ENCODE data around the gene FFAR2. TPM values are rescaled to one million over a fixed set of nuclear protein-coding genes. Genes with fewer than 3 reads are reported as not detected.
"Not testable (repeated sequence)": the region's sequence is repeated elsewhere in the genome, so short reads cannot be mapped to it uniquely, and the experiment has no call there.

Gene FFAR2
- total RNA-seq, 1 donor from 2014 or later: 1.9 TPM

- H3K4me3 Mint-ChIP-seq (ENCODE audit: low read depth): no peak overlapping the region
- no peak for DNase-seq (ENCODE audit: low spot score, unreplicated experiment)
- H3K36me3 Mint-ChIP-seq (ENCODE audit: insufficient read depth): no peaks in the 10 kb centered on the region
- no peaks in the 10 kb centered on the region for H3K9me3 Mint-ChIP-seq (ENCODE audit: low read depth)
- no peaks in the 10 kb centered on the region for H3K27me3 Mint-ChIP-seq
- no peak for TF ChIP-seq CTCF (IDR thresholded peaks at IDR 0.05; ENCODE audit: unreplicated experiment)
- peak overlapping the region; percentile 7 for H3K27ac Mint-ChIP-seq
- H3K4me1 Mint-ChIP-seq (ENCODE audit: low read depth): peaks cover 32% of the 10 kb centered on the region
Observed at GRCh38 chr19:35462476-35462953, 14.5 kb downstream of the FFAR2 start.

GRCh38 chr19:35462956-35463355, 14.9 kb downstream of the FFAR2 start:
- H3K27me3 Mint-ChIP-seq; H3K4me3 Mint-ChIP-seq (ENCODE audit: low read depth); DNase-seq (ENCODE audit: low spot score, unreplicated experiment); H3K36me3 Mint-ChIP-seq (ENCODE audit: insufficient read depth); H3K9me3 Mint-ChIP-seq (ENCODE audit: low read depth): not testable (repeated sequence)
- H3K4me1 Mint-ChIP-seq (ENCODE audit: low read depth): peaks cover 28% of the 10 kb centered on the region
- H3K27ac Mint-ChIP-seq: peak overlapping the region; percentile 7

- peaks cover 9% of the 10 kb centered on the region for H3K4me1 Mint-ChIP-seq (ENCODE audit: low read depth)
- no peak for DNase-seq (ENCODE audit: low spot score, unreplicated experiment)
- H3K4me3 Mint-ChIP-seq (ENCODE audit: low read depth): no peak overlapping the region
- H3K27me3 Mint-ChIP-seq: no peaks in the 10 kb centered on the region
- no peaks in the 10 kb centered on the region for H3K36me3 Mint-ChIP-seq (ENCODE audit: insufficient read depth)
- no peaks in the 10 kb centered on the region for H3K9me3 Mint-ChIP-seq (ENCODE audit: low read depth)
- TF ChIP-seq CTCF (IDR thresholded peaks at IDR 0.05; ENCODE audit: unreplicated experiment): no peak
- H3K27ac Mint-ChIP-seq: no peak overlapping the region
Observed at GRCh38 chr19:35466259-35466658, 18.2 kb downstream of the FFAR2 start.

- Mint-ChIP-seq H3K27ac (no peak overlapping the region), H3K36me3 (ENCODE audit: insufficient read depth) (no peaks in the 10 kb centered on the region)
Observed at GRCh38 chr19:35468637-35469036, 20.6 kb downstream of the FFAR2 start.

GRCh38 chr19:35470128-35470527, 22.1 kb downstream of the FFAR2 start:
- Mint-ChIP-seq H3K9me3 (ENCODE audit: low read depth) (no peaks in the 10 kb centered on the region), H3K27ac (no peak overlapping the region), H3K27me3 (no peaks in the 10 kb centered on the region), H3K36me3 (ENCODE audit: insufficient read depth) (no peaks in the 10 kb centered on the region), H3K4me1 (ENCODE audit: low read depth) (peaks cover 4% of the 10 kb centered on the region), H3K4me3 (ENCODE audit: low read depth) (no peak overlapping the region)
- no peak for TF ChIP-seq CTCF (IDR thresholded peaks at IDR 0.05; ENCODE audit: unreplicated experiment)
- DNase-seq (ENCODE audit: low spot score, unreplicated experiment): no peak

More at GRCh38 chr19:35468637-35469036, 20.6 kb downstream of the FFAR2 start:
- no peak for DNase-seq (ENCODE audit: low spot score, unreplicated experiment)
- no peaks in the 10 kb centered on the region for H3K9me3 Mint-ChIP-seq (ENCODE audit: low read depth)
- peak; percentile 61 for TF ChIP-seq CTCF (IDR thresholded peaks at IDR 0.05; ENCODE audit: unreplicated experiment)
- H3K27me3 Mint-ChIP-seq: no peaks in the 10 kb centered on the region
- H3K4me1 Mint-ChIP-seq (ENCODE audit: low read depth): peaks cover 9% of the 10 kb centered on the region
- H3K4me3 Mint-ChIP-seq (ENCODE audit: low read depth): no peak overlapping the region

- not testable (repeated sequence) for H3K27me3 Mint-ChIP-seq; H3K36me3 Mint-ChIP-seq (ENCODE audit: insufficient read depth); H3K27ac Mint-ChIP-seq
Observed at GRCh38 chr19:35471075-35471474, 23.0 kb downstream of the FFAR2 start.

More at GRCh38 chr19:35471075-35471474, 23.0 kb downstream of the FFAR2 start:
- not testable (repeated sequence) for H3K4me1 Mint-ChIP-seq (ENCODE audit: low read depth); DNase-seq (ENCODE audit: low spot score, unreplicated experiment); H3K9me3 Mint-ChIP-seq (ENCODE audit: low read depth); H3K4me3 Mint-ChIP-seq (ENCODE audit: low read depth)
